Vagina (tissue), 2 donors: ENCODE results near the gene DOK6. TPM values are rescaled to one million over a fixed set of nuclear protein-coding genes. Genes with fewer than 3 reads are reported as not detected.

ENCODE experiments used
- DNase-seq, 2 donors: peaks; one replicate each; pipeline ENCODE4 v3.0.0-alpha.2; 2017; ENCODE audit errors: extremely low spot score in 2 of 2
- H3K27ac ChIP-seq: fragments of 200-600 bp; sonication (generic); one replicate; pipeline ENCODE4 v1.5.1; 2019
- H3K27me3 ChIP-seq: fragments of 200-600 bp; sonication (generic); one replicate; pipeline ENCODE4 v1.5.1; 2019
- H3K36me3 ChIP-seq, 2 donors: fragments of 200-600 bp; sonication (generic); one replicate each; pipeline ENCODE4 v1.5.1; 2017 to 2019
- H3K4me1 ChIP-seq: fragments of 200-600 bp; sonication (generic); one replicate; pipeline ENCODE4 v1.5.1; 2019
- H3K4me3 ChIP-seq, 2 donors: fragments of 200-600 bp; sonication (generic); 1 replicate in 1 of 2; 2 replicates in 1 of 2; pipeline ENCODE4 v1.5.1; 2016 to 2019
- H3K9me3 ChIP-seq: fragments of 200-600 bp; sonication (generic); one replicate; pipeline ENCODE4 v1.5.1; 2019
- CTCF ChIP-seq, 3 experiments: fragments of 450-650 bp in 2 of 3; fragments of 200-600 bp in 1 of 3; sonication (generic) in 1 of 3; IDR thresholded peaks; one replicate each; pipeline ENCODE4 v1.5.1; 2017 to 2019; ENCODE audit warnings: antibody characterized with exemption in 3 of 3, mild to moderate bottlenecking in 2 of 3, moderate library complexity in 2 of 3
- POLR2A ChIP-seq, 2 donors: fragments of 450-650 bp; IDR thresholded peaks; one replicate each; pipeline ENCODE4 v1.6.1; 2017; ENCODE audit warnings: antibody characterized with exemption in 2 of 2, mild to moderate bottlenecking in 2 of 2, moderate library complexity in 2 of 2
- POLR2AphosphoS5 ChIP-seq, 2 donors: sonication (generic); formaldehyde crosslinking; IDR thresholded peaks; one replicate each; pipeline ENCODE4 v1.9.0; 2017; ENCODE audit warnings: antibody characterized with exemption in 2 of 2, mild to moderate bottlenecking in 2 of 2, low read depth in 1 of 2; ENCODE audit not compliant: insufficient read depth in 1 of 2
- intact Hi-C: fragments of 100-400 bp; cut with DNase I; formaldehyde crosslinking; loops from one replicate; pipeline ENCODE4 v1.15.1; 2023
- total RNA-seq: library from RNA; depleted of rRNA; stranded (reverse); fragments of >200 nt; gene quantifications from one replicate; pipeline ENCODE4 v1.2.3, GENCODE V29; 2016

The DOK6 gene
- total RNA-seq, 1 donor from 2014 or later: 1.2 TPM

GRCh38 chr18:69684789-69685188 lies 284.1 kb downstream of the DOK6 start:
- no peaks in the 10 kb centered on the region for H3K36me3 ChIP-seq

GRCh38 chr18:69686861-69687260 lies 286.2 kb downstream of the DOK6 start:
- DNase-seq: no peak
- H3K27me3 ChIP-seq: no peaks in the 10 kb centered on the region
- TF ChIP-seq POLR2A (IDR thresholded peaks at IDR 0.05) (no peak), POLR2AphosphoS5 (IDR thresholded peaks at IDR 0.05; ENCODE audit: insufficient read depth in 1 of 2, low read depth in 1 of 2) (no peak), CTCF (IDR thresholded peaks at IDR 0.05) (no peak)

More at GRCh38 chr18:69684789-69685188, 284.1 kb downstream of the DOK6 start:
- H3K4me1 ChIP-seq: no peaks in the 10 kb centered on the region
- H3K4me3 ChIP-seq: no peak overlapping the region
- DNase-seq: no peak
- H3K9me3 ChIP-seq: no peaks in the 10 kb centered on the region
- no peak overlapping the region for H3K27ac ChIP-seq
- intact Hi-C loops: no loop called here
- TF ChIP-seq POLR2A (IDR thresholded peaks at IDR 0.05) (no peak), CTCF (IDR thresholded peaks at IDR 0.05) (no peak), POLR2AphosphoS5 (IDR thresholded peaks at IDR 0.05; ENCODE audit: insufficient read depth in 1 of 2, low read depth in 1 of 2) (no peak)
- H3K27me3 ChIP-seq: no peaks in the 10 kb centered on the region

GRCh38 chr18:69689121-69689759 lies 288.6 kb downstream of the DOK6 start:
- no peak for DNase-seq
- H3K9me3 ChIP-seq: no peaks in the 10 kb centered on the region
- no peaks in the 10 kb centered on the region for H3K36me3 ChIP-seq
- TF ChIP-seq POLR2A (IDR thresholded peaks at IDR 0.05) (no peak), POLR2AphosphoS5 (IDR thresholded peaks at IDR 0.05; ENCODE audit: insufficient read depth in 1 of 2, low read depth in 1 of 2) (no peak), CTCF (IDR thresholded peaks at IDR 0.05) (no peak)
- no peak overlapping the region for H3K4me3 ChIP-seq
- no peaks in the 10 kb centered on the region for H3K4me1 ChIP-seq
- no peaks in the 10 kb centered on the region for H3K27me3 ChIP-seq
- H3K27ac ChIP-seq: no peak overlapping the region
- intact Hi-C loops: no loop called here

More at GRCh38 chr18:69686861-69687260, 286.2 kb downstream of the DOK6 start:
- Histone ChIP-seq H3K36me3 (no peaks in the 10 kb centered on the region), H3K4me1 (no peaks in the 10 kb centered on the region), H3K9me3 (no peaks in the 10 kb centered on the region), H3K27ac (no peak overlapping the region), H3K4me3 (no peak overlapping the region)
- intact Hi-C loops: no loop called here

- Histone ChIP-seq H3K4me1 (no peaks in the 10 kb centered on the region), H3K27ac (no peak overlapping the region), H3K36me3 (no peaks in the 10 kb centered on the region), H3K27me3 (no peaks in the 10 kb centered on the region), H3K9me3 (no peaks in the 10 kb centered on the region), H3K4me3 (no peak overlapping the region)
- intact Hi-C loops: no loop called here
- no peak for TF ChIP-seq POLR2A (IDR thresholded peaks at IDR 0.05)
- TF ChIP-seq POLR2AphosphoS5 (IDR thresholded peaks at IDR 0.05; ENCODE audit: insufficient read depth in 1 of 2, low read depth in 1 of 2): no peak
- no peak for TF ChIP-seq CTCF (IDR thresholded peaks at IDR 0.05)
- DNase-seq: no peak
Measured at GRCh38 chr18:69691008-69691760, 290.5 kb downstream of the DOK6 start.

GRCh38 chr18:69697069-69697468 lies 296.4 kb downstream of the DOK6 start:
- DNase-seq: no peak
- TF ChIP-seq POLR2AphosphoS5 (IDR thresholded peaks at IDR 0.05; ENCODE audit: insufficient read depth in 1 of 2, low read depth in 1 of 2) (no peak), POLR2A (IDR thresholded peaks at IDR 0.05) (no peak), CTCF (IDR thresholded peaks at IDR 0.05) (no peak)
- H3K9me3 ChIP-seq: no peaks in the 10 kb centered on the region
- H3K4me3 ChIP-seq: no peak overlapping the region
- H3K4me1 ChIP-seq: no peaks in the 10 kb centered on the region
- intact Hi-C loops: no loop called here
- no peaks in the 10 kb centered on the region for H3K27me3 ChIP-seq
- H3K27ac ChIP-seq: no peak overlapping the region
- H3K36me3 ChIP-seq: no peaks in the 10 kb centered on the region
